Myometrial cell (primary cell): Measurements from ENCODE around the gene AADACL3. TPM values are rescaled to one million over a fixed set of nuclear protein-coding genes. Genes with fewer than 3 reads are reported as not detected.

ENCODE experiments used
- total RNA-seq: library from RNA; depleted of rRNA; stranded (reverse); fragments of >200 nt; gene quantifications from 2 replicates; pipeline ENCODE4 v1.2.3, GENCODE V29; 2015

AADACL3 gene, protein sequence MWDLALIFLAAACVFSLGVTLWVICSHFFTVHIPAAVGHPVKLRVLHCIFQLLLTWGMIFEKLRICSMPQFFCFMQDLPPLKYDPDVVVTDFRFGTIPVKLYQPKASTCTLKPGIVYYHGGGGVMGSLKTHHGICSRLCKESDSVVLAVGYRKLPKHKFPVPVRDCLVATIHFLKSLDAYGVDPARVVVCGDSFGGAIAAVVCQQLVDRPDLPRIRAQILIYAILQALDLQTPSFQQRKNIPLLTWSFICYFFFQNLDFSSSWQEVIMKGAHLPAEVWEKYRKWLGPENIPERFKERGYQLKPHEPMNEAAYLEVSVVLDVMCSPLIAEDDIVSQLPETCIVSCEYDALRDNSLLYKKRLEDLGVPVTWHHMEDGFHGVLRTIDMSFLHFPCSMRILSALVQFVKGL
- not detected in 2 replicates for total RNA-seq

DNA sequence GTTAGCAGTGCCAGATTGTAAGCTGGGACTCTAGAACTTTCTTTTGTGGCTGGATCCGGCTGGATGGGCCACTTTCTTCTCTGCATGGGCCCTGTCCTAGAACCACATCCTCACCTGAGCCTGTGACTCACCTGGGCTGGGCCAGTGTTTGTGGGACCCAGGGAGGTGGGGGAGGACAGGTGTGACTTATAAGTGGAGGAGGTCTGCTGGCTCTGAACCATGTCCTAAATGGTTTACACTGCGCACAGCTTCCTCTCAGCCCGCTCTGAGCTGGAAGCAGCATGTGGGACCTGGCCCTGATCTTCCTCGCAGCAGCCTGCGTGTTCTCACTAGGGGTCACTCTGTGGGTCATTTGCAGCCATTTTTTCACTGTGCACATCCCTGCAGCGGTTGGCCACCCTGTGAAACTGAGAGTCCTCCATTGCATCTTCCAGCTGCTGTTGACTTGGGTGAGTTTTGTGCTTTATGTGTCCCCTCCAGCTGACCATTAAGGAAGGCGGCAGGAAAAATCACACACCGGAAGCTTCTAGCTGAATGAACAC lies at the start of gene AADACL3:
Gene AADACL3, plus strand, starts transcription at position 215 of the 542 bp plus-strand sequence. Its CDS starts 67 bp downstream, at position 282.

DNA sequence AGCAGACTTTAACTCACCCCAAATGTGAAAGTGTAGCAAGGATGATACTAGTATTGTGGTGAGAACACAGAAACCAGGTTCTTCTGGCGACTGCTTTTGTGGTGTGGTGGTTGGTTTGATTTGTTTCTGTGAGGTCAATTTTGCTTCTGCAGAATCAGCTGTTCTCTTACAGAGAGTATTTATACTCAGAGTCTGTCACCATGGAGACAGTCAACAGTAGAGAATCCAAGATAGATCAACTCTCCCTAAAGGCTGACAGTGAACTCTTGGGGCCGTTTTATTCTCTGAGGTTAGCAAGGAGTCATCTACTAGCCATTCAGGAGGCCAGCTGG lies 30.0 kb downstream of the AADACL3 start, which contains the start of gene CFAP107:
Gene CFAP107, plus strand, starts transcription at position 209 of the 332 bp plus-strand sequence. CDS start 231 bp downstream, outside the sequence.

DNA sequence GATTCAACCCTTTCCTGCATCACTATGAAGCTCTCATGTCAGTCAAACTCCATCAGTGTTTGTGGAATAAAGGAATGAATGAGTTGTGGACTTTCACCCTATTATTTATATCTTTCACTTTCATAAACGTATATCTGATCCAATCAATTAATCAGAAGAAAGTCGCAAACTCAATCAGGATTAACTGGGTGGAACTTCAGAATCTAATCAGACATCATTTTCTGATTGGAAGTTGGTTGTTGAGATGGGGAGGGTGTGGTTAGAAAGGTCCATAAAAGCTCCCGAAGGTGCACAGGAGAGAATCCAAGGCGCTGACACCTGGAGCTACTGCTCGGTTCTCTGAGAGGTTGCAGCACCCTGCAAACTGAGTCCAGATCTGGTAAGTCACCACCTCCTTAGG lies 57.5 kb downstream of the AADACL3 start, which contains the start of gene PRAMEF12:
Gene PRAMEF12, plus strand, starts transcription at position 301 of the 400 bp plus-strand sequence. CDS start 1,130 bp downstream, outside the sequence.

Other genes starting within 250 kb of the AADACL3 start
- gene DHRS3, start 97.9 kb upstream of the AADACL3 start, total RNA-seq, result 82.8 and 86.8 TPM in 2 replicates
- not detected in 2 replicates for gene AADACL4, start 72.0 kb upstream of the AADACL3 start, total RNA-seq
- gene CFAP107, start 30.1 kb downstream of the AADACL3 start, total RNA-seq, result not detected in 2 replicates
- gene PRAMEF12, start 57.6 kb downstream of the AADACL3 start, total RNA-seq, result not detected in 2 replicates
- not detected in 2 replicates for gene PRAMEF1, start 75.3 kb downstream of the AADACL3 start, total RNA-seq
- gene PRAMEF11, start 115.3 kb downstream of the AADACL3 start, total RNA-seq, result not detected in 2 replicates
- not detected in 2 replicates for gene HNRNPCL1, start 132.6 kb downstream of the AADACL3 start, total RNA-seq
- not detected in 2 replicates for gene PRAMEF2, start 141.0 kb downstream of the AADACL3 start, total RNA-seq
- not detected in 2 replicates for gene PRAMEF4, start 170.1 kb downstream of the AADACL3 start, total RNA-seq
- gene PRAMEF10, start 182.2 kb downstream of the AADACL3 start, total RNA-seq, result not detected in 2 replicates
- not detected in 2 replicates for gene PRAMEF7, start 200.5 kb downstream of the AADACL3 start, total RNA-seq
- gene PRAMEF6, start 231.5 kb downstream of the AADACL3 start, total RNA-seq, result not detected in 2 replicates